ENCODE results near the gene TSNAX.

- TF ChIP-seq YY1 (IDR thresholded peaks at IDR 0.05; ENCODE audit: insufficient read depth, insufficient read length): no peak
- TF ChIP-seq SUZ12 (IDR thresholded peaks at IDR 0.05; ENCODE audit: extremely low read depth, insufficient read depth, insufficient read length): no peak
- no peak for TF ChIP-seq ZNF274 (IDR thresholded peaks at IDR 0.05; ENCODE audit: low read depth, low read length)
Observed at GRCh38 chr1:231611851-231612250, 83.4 kb downstream of the TSNAX start.

Data from NT2/D1 (cell line).